DND-41 (cell line): ENCODE data around the gene KIF18A.

Experiments
- EZH2 ChIP-seq: IDR thresholded peaks from 3 replicates; pipeline ENCODE4 v1.6.1; 2012; ENCODE audit warnings: borderline replicate concordance, low read depth, mild to moderate bottlenecking, moderate library complexity, low read length, inconsistent platforms; ENCODE audit not compliant: severe bottlenecking
- TF ChIP-seq, protein P1 (sequence below): IDR thresholded peaks from 2 replicates; pipeline ENCODE4 v1.5.1; 2012; ENCODE audit warnings: borderline replicate concordance, low read length, moderate library complexity, mild to moderate bottlenecking; ENCODE audit not compliant: poor library complexity, severe bottlenecking; ENCODE audit errors: extremely low read depth

DNA sequence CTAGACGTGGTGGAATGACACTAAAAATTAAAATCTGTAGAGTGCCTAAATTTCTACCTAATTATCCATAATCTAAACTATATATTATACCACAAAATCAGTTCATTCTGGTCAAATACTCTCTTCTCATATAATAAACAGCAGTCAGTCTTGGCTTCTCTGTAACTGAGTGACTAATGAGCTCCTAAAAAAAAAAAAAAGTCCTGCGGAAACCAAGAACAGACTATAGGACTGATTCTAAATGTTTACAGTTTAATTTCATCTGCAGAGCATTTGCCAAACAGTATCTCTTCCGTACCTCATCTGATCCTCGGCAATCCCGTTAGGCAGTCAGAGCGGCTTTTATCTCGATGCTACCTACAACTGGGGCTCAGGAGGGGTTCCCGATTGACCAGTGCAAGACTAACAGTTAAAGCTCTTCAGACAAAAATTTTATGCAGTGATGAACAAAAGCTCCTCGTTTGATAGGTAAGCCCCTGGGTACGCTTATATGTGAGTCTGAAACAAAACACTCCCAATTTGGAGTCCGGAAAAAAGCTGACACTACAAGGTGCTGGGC lies 686 bp downstream of the KIF18A start:
- TF ChIP-seq, protein P1, sequence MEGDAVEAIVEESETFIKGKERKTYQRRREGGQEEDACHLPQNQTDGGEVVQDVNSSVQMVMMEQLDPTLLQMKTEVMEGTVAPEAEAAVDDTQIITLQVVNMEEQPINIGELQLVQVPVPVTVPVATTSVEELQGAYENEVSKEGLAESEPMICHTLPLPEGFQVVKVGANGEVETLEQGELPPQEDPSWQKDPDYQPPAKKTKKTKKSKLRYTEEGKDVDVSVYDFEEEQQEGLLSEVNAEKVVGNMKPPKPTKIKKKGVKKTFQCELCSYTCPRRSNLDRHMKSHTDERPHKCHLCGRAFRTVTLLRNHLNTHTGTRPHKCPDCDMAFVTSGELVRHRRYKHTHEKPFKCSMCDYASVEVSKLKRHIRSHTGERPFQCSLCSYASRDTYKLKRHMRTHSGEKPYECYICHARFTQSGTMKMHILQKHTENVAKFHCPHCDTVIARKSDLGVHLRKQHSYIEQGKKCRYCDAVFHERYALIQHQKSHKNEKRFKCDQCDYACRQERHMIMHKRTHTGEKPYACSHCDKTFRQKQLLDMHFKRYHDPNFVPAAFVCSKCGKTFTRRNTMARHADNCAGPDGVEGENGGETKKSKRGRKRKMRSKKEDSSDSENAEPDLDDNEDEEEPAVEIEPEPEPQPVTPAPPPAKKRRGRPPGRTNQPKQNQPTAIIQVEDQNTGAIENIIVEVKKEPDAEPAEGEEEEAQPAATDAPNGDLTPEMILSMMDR: no peak
- TF ChIP-seq EZH2: no peak
